Measurements from ENCODE around the gene THBS2.

THBS2 gene

GRCh38 chr6:169233181-169233580, 20.5 kb downstream of the THBS2 start:
- DNase-seq: no peak

- no peak for DNase-seq
Measured at GRCh38 chr6:169232507-169232931, 21.1 kb downstream of the THBS2 start.

GRCh38 chr6:169231790-169232506, 21.7 kb downstream of the THBS2 start:
- DNase-seq: no peak

- DNase-seq: no peak
Measured at GRCh38 chr6:169230946-169231789, 22.5 kb downstream of the THBS2 start.

- no peak for DNase-seq
Measured at GRCh38 chr6:169230322-169230665, 23.4 kb downstream of the THBS2 start.

- peak in 15 of 56 donors; percentile 29 to 69 (median 48) for DNase-seq
Measured at GRCh38 chr6:169229615-169230321, 23.9 kb downstream of the THBS2 start.

GRCh38 chr6:169227116-169227515, 26.5 kb downstream of the THBS2 start:
- DNase-seq: no peak

GRCh38 chr6:169225887-169226286, 27.8 kb downstream of the THBS2 start:
- DNase-seq: no peak

- no peak for DNase-seq
Measured at GRCh38 chr6:169225131-169225576, 28.5 kb downstream of the THBS2 start.

- no peak for DNase-seq
Measured at GRCh38 chr6:169224716-169225115, 28.9 kb downstream of the THBS2 start.

GRCh38 chr6:169224185-169224695, 29.4 kb downstream of the THBS2 start:
- DNase-seq: peak in 2 of 56 donors; percentile 38 to 39

- no peak for DNase-seq
Measured at GRCh38 chr6:169223006-169223405, 30.6 kb downstream of the THBS2 start.

- no peak for DNase-seq
Measured at GRCh38 chr6:169222126-169222525, 31.5 kb downstream of the THBS2 start.

GRCh38 chr6:169221264-169221663, 32.4 kb downstream of the THBS2 start:
- no peak for DNase-seq

- no peak for DNase-seq
Measured at GRCh38 chr6:169220068-169220964, 33.3 kb downstream of the THBS2 start.

GRCh38 chr6:169217972-169218371, 35.7 kb downstream of the THBS2 start:
- DNase-seq: no peak

- no peak for DNase-seq
Measured at GRCh38 chr6:169216830-169217229, 36.8 kb downstream of the THBS2 start.

GRCh38 chr6:169215201-169215681, 38.4 kb downstream of the THBS2 start:
- no peak for DNase-seq

- peak in 1 of 56 donors; percentile 16 for DNase-seq
Measured at GRCh38 chr6:169214789-169215188, 38.9 kb downstream of the THBS2 start.

- DNase-seq: no peak
Measured at GRCh38 chr6:169213814-169214520, 39.7 kb downstream of the THBS2 start.

Data from amygdala (tissue), 56 donors.